ENCODE measurements around the gene LGALS16.
A peak's percentile ranks its signal among the peaks of the same experiment; 100 is the strongest.
"Not testable (repeated sequence)": the region's sequence is repeated elsewhere in the genome, so short reads cannot be mapped to it uniquely, and the experiment has no call there.

Gene LGALS16

GRCh38 chr19:39655613-39656012 lies at the start of gene LGALS16:
Gene LGALS16, plus strand, starts transcription at chr19:39655913. Its CDS starts 49 bp downstream, at chr19:39655962.
- no peak for DNase-seq

- no peak for DNase-seq
These were observed 48.7 kb upstream of the LGALS16 start for GRCh38 chr19:39607021-39607420.

GRCh38 chr19:39607561-39607960 lies 48.2 kb upstream of the LGALS16 start:
- DNase-seq = no peak

GRCh38 chr19:39613597-39613996 lies 42.1 kb upstream of the LGALS16 start:
- DNase-seq = no peak

DNA sequence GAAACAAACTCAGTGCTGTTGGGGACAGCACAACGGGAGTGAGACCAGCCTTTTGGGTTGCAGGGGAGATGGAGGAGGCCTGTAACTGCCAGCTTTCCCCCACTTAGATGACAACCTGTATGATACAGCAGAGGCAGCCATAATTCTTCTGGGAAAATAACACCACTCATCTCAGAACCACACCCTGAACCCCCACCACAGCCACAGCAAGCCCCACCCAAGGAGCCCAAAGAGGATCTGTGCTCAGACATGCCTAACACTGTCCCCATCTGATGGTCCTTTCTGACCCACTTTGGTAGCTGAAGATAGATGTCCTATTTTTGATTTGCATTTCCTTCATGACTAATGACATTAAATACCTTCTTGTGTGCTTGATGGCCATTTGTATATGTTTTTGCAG lies 38.0 kb upstream of the LGALS16 start:
- DNase-seq = no peak

- no peak for DNase-seq
These were observed 31.8 kb upstream of the LGALS16 start for GRCh38 chr19:39623946-39624345.

DNA sequence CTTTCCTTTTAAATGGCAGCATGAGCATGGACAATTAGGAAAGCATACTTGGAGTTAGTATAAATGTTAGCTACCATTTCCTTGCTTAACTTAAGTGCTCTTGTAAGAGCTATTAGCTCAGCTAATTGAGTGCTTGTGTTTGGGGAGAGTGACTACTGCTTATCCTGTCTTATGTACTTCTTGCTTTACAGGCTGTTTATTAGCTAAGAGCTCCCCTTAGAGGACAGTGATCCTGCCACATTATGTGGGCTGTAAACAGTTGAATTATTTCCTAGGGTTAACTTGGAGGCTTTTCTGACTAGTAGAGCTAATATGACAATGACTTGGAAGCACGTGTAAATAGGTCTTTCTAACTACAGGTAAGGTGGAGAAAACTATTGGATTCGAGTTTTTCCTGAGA lies 28.1 kb upstream of the LGALS16 start:
- peak; percentile 20 for DNase-seq

- no peak for DNase-seq
These were observed 24.5 kb upstream of the LGALS16 start for GRCh38 chr19:39631178-39631577.

- no peak for DNase-seq
These were observed 24.1 kb upstream of the LGALS16 start for GRCh38 chr19:39631626-39632025.

DNA sequence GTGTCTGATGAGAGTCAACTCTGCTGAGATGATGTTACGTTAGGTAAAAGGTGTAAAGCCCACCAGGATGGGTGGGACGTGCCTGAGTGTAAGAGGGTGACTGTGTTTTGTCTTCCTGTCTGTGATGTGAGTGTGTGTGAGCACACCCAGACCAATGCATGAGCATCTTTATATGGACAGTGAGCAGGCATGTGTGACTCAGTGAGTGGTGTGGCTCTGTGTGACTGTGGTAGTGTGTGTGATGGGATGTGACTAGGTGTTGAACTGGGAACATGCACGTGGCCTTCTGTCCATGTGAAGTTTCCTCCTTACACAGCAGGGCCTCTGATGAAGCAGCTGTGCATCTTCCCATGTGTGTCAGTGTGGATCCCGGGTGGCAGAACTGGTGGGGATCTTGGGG lies 17.8 kb upstream of the LGALS16 start:
- DNase-seq = no peak

DNA sequence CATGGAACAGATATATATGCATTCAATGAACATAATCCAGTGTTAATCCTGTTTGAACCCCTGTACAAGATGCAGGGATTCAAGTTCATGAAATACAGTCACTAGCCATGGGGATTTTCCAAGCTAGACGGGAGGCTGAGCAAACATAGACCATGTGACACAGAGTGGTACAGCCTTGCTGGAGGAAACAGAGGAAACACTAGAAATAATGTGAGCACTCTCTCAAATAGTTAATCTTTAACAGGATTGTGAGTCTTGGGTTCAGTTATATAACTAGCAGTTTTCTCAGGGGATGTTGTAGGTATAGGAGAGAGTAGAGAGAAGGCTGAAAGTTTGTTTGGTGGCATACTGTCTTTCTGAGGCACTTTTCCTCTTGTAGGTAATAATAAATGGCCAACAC lies 13.9 kb upstream of the LGALS16 start:
- no peak for DNase-seq

GRCh38 chr19:39643591-39643990 lies 12.1 kb upstream of the LGALS16 start:
- no peak for DNase-seq

- no peak for DNase-seq
These were observed 9.8 kb upstream of the LGALS16 start for GRCh38 chr19:39645800-39646411.

- DNase-seq = no peak
These were observed 7.8 kb upstream of the LGALS16 start for GRCh38 chr19:39647918-39648317.

GRCh38 chr19:39659791-39660190 lies 4.1 kb downstream of the LGALS16 start:
- no peak for DNase-seq

- no peak for DNase-seq
These were observed 4.9 kb downstream of the LGALS16 start for GRCh38 chr19:39660661-39661060.

- DNase-seq = no peak
These were observed 5.9 kb downstream of the LGALS16 start for GRCh38 chr19:39661565-39661964.

DNA sequence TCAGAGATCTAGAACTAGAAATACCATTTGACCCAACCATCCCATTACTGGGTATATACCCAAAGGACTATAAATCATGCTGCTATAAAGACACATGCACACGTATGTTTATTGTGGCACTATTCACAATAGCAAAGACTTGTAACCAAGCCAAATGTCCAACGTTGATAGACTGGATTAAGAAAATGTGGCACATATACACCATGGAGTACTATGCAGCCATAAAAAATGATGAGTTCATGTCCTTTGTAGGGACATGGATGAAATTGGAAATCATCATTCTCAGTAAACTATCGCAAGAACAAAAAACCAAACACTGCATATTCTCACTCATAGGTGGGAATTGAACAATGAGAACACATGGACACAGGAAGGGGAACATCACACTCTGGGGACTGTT lies 14.1 kb downstream of the LGALS16 start:
- DNase-seq = not testable (repeated sequence)

DNA sequence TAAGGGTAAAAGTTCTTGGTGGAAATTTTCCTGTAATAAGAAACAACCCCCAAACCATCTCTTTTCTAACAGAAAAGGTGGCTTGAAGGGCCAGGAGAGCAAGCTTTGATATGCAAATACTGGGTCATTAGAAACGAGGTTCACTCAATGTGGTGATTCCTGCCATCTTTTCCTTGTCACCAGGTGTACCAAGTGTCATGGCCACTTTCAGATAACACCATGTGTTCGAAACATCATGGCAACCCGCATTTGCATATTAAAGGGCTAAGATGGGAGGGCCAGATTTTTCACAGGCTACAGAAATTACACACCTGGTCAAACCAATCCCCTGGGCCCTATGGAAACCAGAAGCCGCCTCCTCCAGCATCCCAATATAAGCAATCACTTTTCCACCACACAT lies 15.3 kb downstream of the LGALS16 start:
- DNase-seq = peak; percentile 57

DNA sequence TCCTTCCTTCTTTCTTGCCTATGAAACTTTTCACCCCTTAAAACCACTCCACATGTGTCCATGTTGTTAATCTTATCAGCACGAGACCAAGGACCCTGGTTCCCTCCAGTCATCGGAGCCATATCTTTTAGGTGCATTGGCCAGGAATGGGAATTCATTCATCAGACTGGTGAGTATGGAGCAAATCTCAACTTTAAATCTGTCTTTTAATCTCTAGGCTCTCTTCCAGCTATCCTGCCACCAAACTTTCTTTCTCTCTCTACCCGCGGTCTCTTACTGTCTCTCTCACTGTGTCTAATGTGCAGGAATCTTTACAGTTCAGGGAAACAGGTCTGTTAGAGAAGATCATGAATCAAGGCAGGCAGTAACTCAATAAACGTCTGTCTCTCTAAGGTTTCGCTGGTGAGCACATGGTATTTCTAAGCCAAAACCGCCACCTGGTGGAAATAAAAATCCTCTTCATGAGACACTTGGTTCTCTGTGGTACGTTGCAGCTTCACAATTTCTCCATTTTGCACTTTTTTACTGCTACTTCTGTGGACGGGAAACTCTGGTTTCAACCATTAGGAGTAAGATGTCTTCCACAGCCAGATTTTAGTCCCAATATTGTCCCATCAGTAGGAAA lies 16.1 kb downstream of the LGALS16 start:
- DNase-seq = peak; percentile 86

- no peak for DNase-seq
These were observed 16.8 kb downstream of the LGALS16 start for GRCh38 chr19:39672473-39672872.

- peak; percentile 57 for DNase-seq
These were observed 18.1 kb downstream of the LGALS16 start for GRCh38 chr19:39673862-39674261.

DNA sequence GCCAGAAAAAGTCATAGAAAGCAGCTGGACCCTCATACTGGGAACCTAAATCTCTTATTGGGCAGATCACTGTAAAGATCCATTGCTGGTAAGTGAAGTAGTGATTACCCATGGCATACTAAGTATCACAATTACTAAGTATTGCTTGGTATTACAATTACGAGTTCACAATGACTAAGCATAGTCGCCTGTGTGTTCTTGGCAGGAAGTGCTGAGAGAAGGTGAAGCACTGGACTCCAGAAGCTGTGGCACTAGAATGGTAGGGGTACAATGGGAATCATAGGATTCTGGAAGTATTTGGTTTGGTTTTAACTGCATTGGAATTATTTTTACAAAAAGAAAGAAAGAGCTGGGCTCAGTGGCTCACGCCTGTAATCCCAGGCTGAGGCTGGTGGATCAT lies 20.3 kb downstream of the LGALS16 start:
- DNase-seq = no peak

DNA sequence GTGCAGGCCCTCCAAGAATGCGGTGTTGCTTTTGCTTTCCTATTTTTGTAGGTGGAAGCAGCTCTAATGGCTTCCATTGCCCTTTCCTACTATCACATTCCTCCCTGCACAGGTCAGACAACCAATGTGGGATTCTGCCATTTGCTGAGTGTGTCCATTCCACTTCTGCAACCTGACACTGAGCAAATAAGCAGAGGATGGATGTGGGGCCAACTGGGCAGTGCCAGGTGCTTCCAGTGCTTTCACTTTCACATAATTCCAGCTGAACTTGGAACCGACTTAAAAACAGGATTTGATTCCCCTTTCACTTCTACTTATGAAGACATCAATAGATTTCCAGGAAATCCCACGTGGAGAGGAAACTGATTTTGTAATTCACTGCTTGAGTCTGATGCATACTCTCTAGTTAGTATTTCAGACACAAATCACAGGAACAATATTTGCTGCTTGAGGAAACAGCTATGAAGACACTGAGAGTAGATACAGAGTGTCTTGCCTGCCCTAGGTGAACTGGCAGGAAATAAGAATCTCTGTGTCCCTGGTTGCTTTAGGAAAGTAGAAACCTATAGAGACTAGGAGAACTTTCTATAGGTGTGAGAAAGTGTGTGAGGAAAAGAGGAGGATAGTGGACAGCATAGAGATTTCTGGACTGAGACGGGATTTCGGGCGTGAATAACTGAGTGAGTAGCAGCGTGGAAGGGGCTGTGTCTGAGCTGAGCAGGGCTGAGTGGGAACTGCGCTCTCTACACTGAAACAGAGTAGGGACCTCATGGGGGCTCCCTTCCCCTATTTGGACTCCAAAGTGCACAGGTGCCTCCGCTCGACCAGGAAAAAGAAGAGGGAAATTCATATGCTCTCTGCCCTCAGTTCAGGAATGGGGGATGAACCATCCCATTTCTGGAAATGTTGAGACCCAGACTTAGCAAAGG lies 22.5 kb downstream of the LGALS16 start:
- DNase-seq = peak; percentile 91

Data from NCI-H146 (cell line).